Amniotic stem cell (primary cell): Measurements from ENCODE around the gene CIITA.
"Not testable (repeated sequence)": the region's sequence is repeated elsewhere in the genome, so short reads cannot be mapped to it uniquely, and the experiment has no call there.

ENCODE experiments used
- DNase-seq: peaks from one replicate; lab custom pipeline; 2025; lab: John Stamatoyannopoulos, UW

CIITA gene

DNA sequence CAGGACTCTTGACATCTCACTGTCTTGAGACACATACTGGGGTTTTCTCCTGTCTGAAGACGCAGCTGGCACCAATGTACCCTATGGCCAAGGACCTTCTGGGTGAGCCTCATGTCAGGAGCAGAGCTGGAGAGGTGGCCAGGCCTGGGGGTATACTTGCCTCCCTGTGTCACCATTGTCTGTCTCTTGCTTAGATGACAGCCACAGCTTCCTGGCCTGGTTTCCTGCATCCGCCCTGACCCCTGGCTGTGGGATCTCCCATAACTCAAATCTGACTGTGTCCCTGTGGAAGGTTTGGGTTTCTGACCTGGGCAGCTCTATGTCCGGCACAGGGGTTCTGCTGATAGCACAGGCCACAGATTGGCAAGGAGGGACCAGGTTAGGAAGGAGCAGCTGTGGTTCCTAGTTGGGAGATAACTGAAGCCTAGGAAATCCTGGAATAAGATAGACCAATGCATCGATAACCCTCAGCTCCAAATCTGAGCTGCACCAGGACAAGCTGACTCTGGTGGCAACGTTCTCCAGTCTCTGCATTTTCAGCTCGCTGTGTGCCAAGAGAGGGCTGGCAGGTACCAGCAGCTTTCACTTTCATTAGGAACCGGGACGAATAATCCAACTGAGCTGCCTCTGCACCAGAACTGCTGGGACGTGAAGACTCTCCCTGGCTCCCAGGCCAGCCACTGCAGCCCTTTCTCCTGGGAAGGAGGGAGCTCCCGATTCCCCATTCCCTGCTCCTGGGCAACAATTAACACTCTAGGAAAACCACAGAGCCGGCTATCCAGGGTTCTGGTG, 60.3 kb downstream of the CIITA start:
- no peak for DNase-seq

DNA sequence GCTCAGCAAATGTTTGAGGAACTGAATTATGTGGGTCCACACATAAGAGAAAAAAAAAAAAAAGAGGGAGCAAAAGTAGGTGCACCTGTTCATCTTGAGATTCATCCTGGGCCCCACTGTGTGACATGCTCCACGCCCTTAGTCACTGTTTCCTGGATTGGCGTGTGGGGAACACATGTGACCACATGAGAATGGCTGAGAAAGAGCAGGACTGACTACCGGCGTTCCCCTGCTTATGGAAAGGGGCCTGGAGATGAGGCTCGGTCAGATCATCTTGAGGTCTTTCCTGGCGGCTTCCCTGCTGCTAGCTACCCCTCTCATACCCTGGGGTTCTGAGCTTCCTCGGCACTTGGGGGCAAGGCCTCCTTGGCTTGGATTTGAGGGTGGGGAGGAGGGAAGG, 61.3 kb downstream of the CIITA start:
- DNase-seq = no peak

DNA sequence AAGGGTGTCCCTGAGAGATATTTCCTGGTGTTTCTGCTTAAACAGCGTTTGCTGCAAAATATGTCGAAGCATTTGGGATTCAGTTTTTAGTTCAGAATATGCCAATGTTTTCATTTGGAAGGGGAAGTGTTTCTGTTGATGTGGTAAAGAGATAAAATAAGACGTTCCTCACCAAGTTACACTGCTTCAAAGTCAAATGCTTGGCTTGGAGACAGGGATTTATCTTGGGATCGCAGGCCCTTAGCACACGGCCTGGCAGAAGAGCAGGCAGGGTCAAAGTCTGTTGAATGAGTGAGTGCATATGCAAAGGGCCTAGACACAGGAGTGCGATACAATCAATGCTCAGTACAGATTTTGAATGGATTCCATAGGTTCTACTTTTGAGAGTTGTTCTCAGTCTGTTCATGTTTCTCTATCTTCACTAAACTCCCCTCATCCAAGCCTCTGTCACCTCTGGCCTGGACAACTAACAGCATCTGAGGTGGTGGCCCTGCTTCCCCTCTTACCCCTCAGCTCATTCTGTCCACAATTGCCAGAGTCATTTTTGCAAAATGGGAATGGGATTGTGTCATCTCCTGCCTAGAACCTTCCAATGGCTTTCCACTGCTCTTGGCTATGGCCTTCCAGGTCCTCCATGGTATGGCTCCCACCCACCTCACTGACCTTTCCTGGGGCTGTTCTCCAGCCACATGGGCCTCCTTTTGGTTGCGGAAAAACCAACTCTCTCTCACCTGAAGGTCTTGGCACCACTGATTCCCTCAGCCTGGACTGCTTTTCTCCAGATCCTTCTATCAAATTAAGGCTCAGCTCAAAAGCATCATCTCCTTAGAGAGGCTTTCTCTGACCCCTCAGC, 62.0 kb downstream of the CIITA start:
- DNase-seq = no peak

DNA sequence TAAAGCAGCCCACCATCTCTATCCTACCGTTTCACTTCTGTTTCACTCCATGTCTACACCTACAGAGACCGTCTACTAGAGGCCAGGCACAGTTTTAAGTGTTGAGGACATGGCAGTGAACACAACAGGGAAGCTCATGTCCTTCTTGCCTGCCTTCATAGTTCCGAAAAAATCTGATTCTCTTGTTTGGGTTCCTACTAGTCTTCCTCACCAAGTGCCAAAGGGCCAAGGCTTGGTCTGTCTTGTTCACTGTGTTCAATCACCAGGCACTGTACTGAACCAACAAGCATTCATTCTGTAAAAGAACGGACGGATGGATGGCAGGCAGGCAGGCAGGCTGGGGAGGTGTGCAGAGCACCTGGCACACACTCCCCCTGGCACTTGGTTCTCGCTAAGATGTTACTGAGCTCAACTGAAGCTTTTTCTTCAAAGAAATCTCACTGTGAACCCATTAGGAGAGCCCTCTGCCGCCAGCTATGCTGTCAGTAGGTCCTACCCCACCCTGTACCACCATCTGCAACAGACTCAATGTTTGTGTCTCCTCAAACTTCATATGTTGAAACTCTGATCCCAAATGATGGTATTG, 62.7 kb downstream of the CIITA start:
- no peak for DNase-seq

DNA sequence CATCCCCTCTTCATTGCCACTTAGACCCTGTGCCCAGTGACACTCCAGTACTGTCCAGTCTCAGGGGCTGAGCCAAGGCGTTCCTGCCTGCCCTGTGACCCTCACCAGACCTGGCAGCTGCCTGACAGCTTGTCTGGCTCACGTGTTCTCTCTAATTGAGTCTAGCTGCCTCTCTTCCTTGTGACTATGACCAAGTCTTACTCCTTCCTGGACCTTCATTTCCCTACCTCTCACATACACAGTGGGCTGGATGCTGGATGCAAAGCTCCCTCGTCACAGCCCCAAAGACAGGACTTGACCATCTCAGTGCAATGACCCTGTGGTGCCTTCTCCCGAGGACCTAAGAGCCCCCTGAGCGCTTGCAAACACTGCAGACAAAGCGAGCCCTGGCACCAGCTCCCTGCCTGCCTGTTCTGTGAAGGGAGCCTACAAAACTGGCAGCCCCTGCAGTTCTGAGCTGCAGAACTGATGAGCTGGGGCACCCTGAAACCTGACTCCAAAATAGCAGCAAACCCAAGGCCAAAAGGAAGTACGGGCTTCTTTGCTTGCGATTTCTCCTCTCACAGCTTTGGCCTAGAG, 63.6 kb downstream of the CIITA start:
- no peak for DNase-seq

DNA sequence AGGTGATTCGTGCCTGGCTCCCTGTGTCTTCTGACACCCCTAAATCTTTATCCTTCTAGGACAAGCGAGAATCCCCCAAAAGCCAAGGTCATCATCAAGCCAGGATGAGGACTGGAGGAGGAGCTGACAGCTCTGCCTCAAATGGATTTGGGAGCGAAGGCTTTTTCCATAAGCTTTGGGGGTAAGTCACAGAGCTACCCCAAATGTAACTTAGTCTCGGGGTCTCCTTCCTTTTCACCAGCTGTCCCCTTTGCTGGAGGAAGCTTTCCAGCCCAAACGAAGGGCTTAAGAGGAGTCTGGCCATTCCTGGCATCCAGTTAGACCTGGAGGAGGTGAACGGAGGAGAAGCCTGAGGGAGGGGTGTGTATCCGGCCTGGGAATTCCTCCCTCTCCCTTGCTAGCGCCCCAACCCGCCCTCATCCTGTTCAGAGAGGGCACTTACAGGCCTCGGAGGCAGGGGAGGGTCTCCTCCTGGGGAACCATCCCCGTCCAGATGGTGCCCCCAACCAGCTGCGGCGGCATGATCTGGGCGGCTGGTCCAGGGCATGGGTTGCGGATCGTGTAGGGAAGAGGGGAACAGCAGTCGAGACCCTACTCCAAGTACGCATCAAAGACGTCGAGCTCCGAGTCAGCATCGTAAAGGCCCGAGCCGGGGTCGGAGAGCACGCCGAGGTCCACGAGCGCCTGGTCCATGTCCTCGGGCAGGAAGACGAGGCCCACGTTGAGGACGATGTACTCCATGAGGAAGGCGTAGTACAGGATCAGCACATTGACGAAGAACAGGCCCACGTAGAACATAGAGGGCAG, 64.3 kb downstream of the CIITA start:
- no peak for DNase-seq

DNA sequence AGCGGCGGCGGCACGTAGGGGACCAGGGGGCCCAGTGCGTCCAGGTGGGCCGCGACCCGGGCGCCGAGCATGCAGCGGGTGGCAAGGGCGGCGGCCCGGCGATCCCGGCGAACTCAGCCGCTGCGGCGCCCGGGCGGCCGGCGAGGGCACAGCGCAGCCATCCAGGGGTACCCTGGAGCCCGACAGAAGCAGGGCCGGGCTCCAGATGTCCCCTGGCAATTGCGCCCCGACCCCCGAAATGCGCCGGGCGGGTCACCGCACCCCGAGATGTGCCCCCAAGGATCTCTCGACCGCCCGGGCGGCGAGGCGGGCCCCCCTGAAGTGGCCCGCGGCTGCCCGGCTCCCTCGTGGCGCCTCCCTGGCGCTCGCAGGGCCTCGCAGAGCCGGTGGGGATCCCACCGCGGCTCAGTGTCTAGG, 64.9 kb downstream of the CIITA start:
- DNase-seq = not testable (repeated sequence)

DNA sequence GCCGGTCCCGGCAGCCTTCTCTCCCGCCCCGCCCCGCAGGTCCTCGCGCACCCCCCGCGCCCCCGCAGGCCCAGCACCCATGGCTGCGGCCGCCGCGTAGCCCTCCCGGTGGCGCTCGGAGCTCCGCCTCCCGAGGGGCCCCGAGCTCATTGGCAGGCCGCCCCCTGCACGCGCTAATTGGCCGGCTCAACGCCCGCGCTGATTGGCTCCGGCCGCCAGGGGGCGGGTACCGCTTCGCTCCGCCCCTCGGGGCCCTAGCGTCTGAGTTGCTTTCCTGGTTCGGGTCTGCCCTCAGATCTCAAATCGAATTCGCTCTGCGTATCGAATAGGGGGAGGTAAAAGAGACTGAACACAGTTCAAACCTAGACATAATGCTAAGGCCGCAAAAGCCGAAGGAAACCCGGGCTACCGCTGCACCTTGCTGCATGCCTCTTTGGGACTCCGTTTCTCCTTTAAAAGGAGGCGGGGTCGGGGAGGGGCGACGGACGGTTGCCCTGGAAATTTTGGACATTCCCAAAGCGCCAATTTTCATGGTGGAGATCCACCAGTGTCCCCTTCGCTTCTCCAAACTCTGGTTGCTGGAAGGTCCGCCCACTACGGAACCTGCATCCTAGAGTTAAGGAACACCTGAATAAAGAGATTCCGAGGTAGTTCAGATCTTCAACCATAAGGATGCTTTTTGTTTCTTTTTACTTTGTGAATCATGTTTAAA, 65.5 kb downstream of the CIITA start, which contains the start of gene DEXI:
Gene DEXI (minus strand): TSS at position 117 of the 712 bp plus-strand sequence. CDS start 463 bp downstream, outside the sequence.
- DNase-seq = peak; percentile 80

DNA sequence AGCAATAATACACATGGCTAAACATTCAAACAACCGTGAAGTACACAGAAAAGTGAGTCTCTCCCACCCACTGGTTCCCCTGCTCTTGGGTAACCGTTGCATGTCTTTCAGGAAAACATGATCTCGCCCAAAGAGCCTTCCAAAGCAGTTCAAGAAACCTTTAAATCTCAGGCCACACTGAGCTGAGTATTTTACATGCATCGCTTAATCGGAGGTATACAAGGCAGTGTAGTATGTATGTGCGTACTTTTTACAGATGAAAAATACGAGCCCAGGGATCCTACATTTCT, 66.0 kb downstream of the CIITA start:
- no peak for DNase-seq

DNA sequence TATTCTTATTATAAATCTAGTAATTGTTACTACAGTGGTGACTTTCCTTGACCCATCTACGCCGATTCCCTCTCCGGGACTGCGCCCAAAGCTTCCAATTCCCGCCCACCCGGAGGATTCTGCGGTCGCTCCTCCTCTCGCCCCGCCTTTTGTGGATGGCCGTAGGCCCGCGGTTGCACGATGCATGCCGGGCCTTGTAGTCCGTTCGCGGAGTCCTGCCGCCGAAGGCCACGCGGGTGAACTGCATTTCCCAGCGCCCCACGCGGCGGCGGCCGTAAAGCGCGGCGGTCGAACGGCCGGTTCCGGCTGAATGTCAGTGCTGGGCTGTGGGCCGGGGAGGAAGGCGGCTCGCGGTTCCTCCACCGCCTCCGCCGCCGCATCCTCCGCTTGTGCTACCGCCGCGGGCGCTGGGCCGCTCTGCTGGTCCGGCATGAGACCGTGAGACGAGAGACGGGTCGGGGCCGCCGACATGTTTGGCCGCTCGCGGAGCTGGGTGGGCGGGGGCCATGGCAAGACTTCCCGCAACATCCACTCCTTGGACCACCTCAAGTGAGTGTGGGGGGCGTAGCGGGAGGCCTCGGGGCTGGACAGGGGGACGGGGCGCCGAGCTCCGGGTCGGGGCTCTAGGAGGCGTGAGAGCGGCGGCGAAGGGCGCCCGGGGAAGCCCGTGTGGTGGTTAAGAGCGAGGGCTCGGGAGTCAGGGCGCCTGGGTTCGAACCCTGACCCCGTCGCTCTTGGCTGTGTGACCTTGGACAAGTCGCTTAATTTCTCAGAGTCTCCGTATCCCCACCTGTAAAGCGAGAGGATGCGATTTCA, 67.5 kb downstream of the CIITA start, which contains the start of gene CLEC16A:
Gene CLEC16A (plus strand): TSS at position 316 of the 816 bp plus-strand sequence. CDS start 154 bp downstream, at position 470.
- DNase-seq = peak; percentile 96

DNA sequence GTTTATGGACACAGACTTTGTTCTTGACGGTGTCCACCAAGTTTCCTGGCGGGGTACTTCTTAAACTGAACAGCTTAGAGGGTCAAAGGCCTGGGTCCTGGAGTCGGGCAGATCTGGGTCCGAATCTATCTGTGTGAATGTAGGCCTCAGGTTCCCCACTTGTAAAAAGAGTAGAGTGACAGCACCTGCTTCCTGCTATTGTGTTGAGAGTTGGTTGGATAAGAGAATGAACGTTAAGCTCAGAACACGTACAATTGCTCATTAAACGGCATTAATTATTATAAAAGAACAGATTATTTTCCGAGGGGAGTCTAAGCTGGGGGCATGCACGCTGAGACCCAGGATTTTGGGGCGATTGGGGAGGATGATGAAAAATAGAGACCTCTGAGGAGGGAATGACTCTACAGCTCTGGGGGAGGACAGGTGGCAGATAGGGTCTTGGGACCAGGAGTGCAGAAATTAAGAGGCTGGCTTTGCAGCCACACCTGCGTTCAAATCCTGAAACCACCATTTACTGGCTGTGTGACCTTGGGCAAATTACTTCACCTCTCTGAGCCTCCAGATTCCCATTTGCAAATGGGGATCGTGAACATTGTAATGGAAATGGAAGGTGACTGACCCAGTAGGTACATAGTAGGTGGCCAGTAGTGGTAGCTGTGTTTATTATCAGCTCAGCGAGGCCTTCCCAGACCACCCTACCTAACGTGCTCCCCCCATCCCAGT, 68.2 kb downstream of the CIITA start:
- DNase-seq = no peak

DNA sequence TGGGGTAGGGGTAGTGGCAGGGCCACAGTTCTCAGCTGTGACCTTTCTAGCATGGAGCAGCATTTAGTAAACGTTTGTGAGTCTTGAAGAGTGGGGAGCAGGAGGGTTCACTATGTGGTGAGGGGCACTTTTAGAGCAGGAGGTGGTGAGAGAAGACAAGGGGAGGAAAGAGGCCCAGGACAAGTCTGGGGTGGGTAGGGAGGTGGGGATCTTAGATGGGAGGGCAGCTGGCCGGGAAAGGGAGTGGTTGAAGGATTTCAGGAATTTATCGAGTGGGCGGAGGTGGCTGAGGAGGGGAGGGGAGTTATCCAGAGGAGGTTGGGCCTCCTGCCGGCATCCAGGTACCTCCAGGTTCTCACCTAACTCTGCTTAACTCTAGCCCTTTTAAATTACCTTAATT, 69.3 kb downstream of the CIITA start:
- no peak for DNase-seq

DNA sequence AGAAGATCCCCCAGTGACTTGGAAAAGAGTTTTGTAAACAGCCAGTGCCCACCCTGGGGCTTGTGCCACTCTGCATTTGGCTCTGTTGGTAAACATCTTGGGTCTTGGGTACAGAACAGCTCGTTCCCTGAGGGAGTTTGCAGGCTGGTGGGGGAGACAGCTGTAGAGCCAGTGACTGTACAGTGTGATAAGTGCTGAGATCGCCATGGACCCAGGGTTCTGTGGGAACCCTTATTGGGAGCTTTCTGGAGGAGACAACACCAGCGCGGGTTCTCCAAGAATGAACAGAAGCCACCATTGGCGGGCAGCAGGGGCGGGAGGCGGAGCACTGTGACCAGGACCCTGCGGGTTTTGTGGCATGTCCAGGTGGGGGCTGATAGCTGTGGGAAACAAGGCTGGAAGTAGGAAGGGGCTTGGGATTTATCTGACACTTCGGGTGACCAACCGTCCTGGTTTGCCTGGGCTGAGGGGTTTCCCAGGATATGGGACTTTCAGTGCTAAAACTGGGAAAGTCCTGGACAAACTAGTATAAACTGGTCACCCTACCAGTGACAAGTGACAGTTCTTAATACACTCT, 70.3 kb downstream of the CIITA start:
- DNase-seq = no peak

DNA sequence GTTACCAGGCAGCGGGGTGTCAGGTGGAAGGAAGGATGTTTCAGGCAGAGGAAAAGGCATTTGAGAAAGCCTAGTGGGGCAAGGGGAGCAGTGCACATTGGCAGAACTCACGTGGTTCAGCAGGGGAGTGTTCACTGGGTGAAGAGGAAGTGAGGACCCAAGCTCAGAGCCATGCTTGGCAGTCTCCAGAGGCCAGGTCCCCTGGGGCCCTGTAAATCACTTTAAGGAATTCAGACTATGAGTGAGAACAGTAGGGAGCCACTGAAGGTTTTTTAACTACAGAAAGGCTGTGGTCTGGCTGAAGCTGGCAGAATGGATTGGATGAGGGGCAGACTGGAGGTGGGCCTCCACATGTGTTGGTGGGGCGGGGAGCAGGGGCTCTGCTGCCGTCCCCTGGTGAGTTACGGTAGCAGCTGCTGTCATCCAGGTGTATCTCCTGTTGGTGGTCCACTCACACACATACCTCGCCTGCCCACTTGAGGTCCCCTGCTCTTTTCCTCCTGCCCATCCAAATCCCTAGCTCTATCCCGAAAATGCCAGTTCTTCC, 72.5 kb downstream of the CIITA start:
- no peak for DNase-seq

DNA sequence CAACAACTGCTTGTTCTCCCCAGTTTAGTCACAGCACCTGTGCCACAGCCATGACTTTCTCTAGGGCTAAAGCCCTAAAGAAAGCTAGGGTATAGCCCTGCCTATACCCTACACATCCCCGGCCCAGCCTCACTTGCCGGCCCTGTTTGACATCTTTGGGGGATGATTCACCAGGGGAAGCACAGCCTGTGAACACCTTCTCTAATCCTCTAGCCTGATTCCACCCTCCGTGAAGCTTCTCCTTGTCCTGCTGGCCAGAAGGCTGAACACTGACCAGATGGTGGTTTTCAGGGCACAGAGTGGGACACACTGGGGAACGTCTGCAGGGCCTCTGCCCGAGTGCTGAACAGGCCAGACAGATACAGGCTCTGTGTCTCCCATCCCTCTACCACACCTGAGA, 73.4 kb downstream of the CIITA start:
- no peak for DNase-seq

DNA sequence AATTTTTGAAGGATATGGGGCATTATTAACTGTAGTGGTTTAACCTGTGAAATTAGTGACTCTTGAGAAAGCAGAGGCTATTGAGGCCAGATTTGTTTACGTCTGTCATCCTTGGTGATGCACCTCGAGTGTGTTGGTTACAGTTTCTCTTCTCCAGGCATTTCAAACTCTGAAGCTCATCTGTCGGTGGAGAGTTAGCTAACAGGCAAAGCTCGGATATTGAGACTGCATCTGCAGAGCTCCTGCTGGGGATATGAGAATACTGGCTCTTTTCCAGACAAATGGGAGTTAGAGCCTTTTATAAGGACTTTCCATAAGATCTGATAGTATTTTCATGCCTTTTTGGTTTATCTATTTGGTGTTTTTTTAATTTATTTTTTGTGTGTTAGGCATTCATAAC, 74.0 kb downstream of the CIITA start:
- no peak for DNase-seq

DNA sequence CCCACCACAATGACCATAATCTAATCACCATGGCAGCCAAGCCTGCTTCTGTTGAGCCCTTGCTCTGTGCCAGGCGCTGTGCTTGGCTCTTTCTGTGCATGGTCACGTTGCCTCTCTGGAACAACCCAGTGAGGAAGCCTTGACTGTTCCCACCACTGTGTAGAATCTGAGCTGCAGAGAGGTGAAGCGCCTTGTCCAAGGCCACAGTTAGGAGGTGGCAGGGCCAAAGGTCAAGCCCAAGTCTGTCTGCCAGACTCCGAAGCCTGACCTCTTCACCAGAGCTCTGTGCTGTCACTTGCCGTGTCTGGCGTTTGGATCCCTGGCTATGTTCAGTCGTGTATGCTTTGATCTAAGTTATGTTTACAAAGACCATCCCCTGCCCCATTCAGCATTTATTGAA, 77.9 kb downstream of the CIITA start:
- no peak for DNase-seq

DNA sequence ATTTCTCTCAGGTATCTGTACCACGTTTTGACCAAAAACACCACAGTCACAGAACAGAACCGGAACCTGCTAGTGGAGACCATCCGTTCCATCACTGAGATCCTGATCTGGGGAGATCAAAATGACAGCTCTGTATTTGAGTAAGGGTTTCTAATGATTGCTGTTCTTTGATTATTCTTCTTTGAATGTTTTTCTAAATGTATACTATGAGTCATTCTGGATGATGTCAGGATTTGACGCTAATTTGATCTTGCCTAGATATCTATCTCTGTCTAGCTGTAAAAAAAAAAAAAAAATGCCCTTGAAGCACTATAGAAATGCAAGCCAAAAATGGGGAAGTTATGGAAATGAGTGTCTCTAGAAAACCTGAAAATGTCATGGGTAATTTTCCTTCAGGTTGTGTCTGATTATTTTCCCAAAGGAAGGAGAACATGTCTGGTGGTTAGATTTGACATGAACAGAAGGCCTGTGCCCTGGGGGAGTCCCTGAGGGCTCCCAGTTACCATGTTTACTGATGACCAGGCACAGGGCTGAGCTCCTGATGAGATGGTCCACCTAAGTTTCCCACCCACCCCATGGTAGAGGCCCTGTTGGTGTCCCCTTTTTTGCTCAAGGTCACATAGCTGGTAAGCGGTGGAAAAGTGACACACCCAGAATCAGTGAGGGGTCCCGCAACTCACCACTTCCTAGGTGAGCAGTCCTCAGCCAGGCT, 80.9 kb downstream of the CIITA start:
- DNase-seq = no peak
